CD4-positive, alpha-beta memory T cell (primary cell): ENCODE results near the gene FAM3C. TPM values are rescaled to one million over a fixed set of nuclear protein-coding genes. Genes with fewer than 3 reads are reported as not detected.

Source experiments
- CTCF ChIA-PET: fragments of 350-600 bp; sonication (Branson Sonifier 250); formaldehyde crosslinking; loops from one replicate; lab custom pipeline; 2021; ENCODE audit warnings: inconsistent platforms; ENCODE audit not compliant: partially characterized antibody; lab: Charles Lee
- POLR2A ChIA-PET: fragments of 350-600 bp; sonication (Branson Sonifier 250); formaldehyde crosslinking; loops from one replicate; lab custom pipeline; 2021; ENCODE audit not compliant: partially characterized antibody; lab: Charles Lee
- DNase-seq, 5 donors: peaks; one replicate each; pipeline versions ENCODE4 v3.0.0 to v3.0.0-alpha.2; 2020 to 2022; ENCODE audit warnings: mixed read lengths in 1 of 5
- H3K27ac ChIP-seq: one replicate; pipeline ENCODE4 v1.7.0; 2013; ENCODE audit warnings: low read depth, low read length
- H3K27me3 ChIP-seq: 2 replicates; pipeline ENCODE4 v1.7.0; 2013; ENCODE audit warnings: mild to moderate bottlenecking, low read length, moderate library complexity; ENCODE audit not compliant: insufficient read depth
- H3K36me3 ChIP-seq: 2 replicates; pipeline ENCODE4 v1.7.0; 2013; ENCODE audit warnings: mild to moderate bottlenecking, low read length, moderate library complexity; ENCODE audit not compliant: insufficient read depth
- H3K4me1 ChIP-seq: 2 replicates; pipeline ENCODE4 v1.7.0; 2013; ENCODE audit warnings: mild to moderate bottlenecking, low read length, moderate library complexity; ENCODE audit not compliant: insufficient read depth
- H3K4me3 ChIP-seq, 2 donors: one replicate each; pipeline ENCODE4 v1.7.0; 2013; ENCODE audit warnings: low read length in 2 of 2, mild to moderate bottlenecking in 1 of 2
- H3K9me3 ChIP-seq, 2 donors: one replicate each; pipeline ENCODE4 v1.7.0; 2013; ENCODE audit warnings: low read length in 2 of 2, control low read depth in 1 of 2; ENCODE audit not compliant: control insufficient read depth in 1 of 2
- H3K27ac Mint-ChIP-seq, 7 donors: one replicate each; pipeline ENCODE4 v1.8.0; 2020 to 2021; ENCODE audit warnings: mixed read lengths in 7 of 7, mild to moderate bottlenecking in 6 of 7, inconsistent platforms in 3 of 7, moderate library complexity in 3 of 7
- H3K27me3 Mint-ChIP-seq, 2 donors: one replicate each; pipeline ENCODE4 v1.8.0; 2020 to 2021; ENCODE audit warnings: mixed read lengths in 2 of 2
- H3K36me3 Mint-ChIP-seq, 2 donors: one replicate each; pipeline ENCODE4 v1.8.0; 2020 to 2021; ENCODE audit warnings: mixed read lengths in 2 of 2, inconsistent platforms in 1 of 2, mild to moderate bottlenecking in 1 of 2
- H3K4me1 Mint-ChIP-seq, 4 donors: one replicate each; pipeline ENCODE4 v1.8.0; 2020 to 2021; ENCODE audit warnings: mixed read lengths in 4 of 4, mild to moderate bottlenecking in 1 of 4
- H3K4me3 Mint-ChIP-seq, 8 donors: one replicate each; pipeline ENCODE4 v1.8.0; 2020 to 2021; ENCODE audit warnings: mixed read lengths in 8 of 8, mild to moderate bottlenecking in 7 of 8, moderate library complexity in 6 of 8, inconsistent platforms in 3 of 8
- H3K9me3 Mint-ChIP-seq, 8 donors: one replicate each; pipeline ENCODE4 v1.8.0; 2020 to 2021; ENCODE audit warnings: mixed read lengths in 8 of 8, mild to moderate bottlenecking in 5 of 8, inconsistent platforms in 3 of 8, moderate library complexity in 1 of 8
- intact Hi-C: fragments of 100-400 bp; cut with micrococcal nuclease; formaldehyde crosslinking; loops from one replicate; pipeline ENCODE4 v1.15.1; 2023
- polyA plus RNA-seq, 2 donors: library from polyadenylated mRNA; unstranded; fragments of 300-500 nt; fragmentation: Illumina TruSeq; gene quantifications; one replicate each; pipeline ENCODE4 v1.2.3, GENCODE V29; 2021
- total RNA-seq, 2 experiments: library from RNA; stranded (reverse); gene quantifications; one replicate each; pipeline ENCODE4 v1.2.3, GENCODE V29; 2021

The FAM3C gene
- total and polyA plus RNA-seq, 4 experiments from 2014 or later = 8.8 to 20.9 (median 17.7) TPM

- peaks cover 0 to 1% (median 0%) of the 10 kb centered on the region in 8 donors for H3K9me3 Mint-ChIP-seq
- H3K4me3 Mint-ChIP-seq = no peak overlapping the region
- no peak for DNase-seq
- ChIA-PET CTCF (interaction anchor here (3.0 kb wide), 1 partner anchor 15 kb away, joined by 17 read pairs; the partner anchor contains the start of gene FAM3C), POLR2A (no interaction called here)
- Histone ChIP-seq H3K36me3 (no peaks in the 10 kb centered on the region), H3K4me3 (no peak overlapping the region), H3K4me1 (no peaks in the 10 kb centered on the region), H3K9me3 (no peaks in the 10 kb centered on the region), H3K27ac (no peak overlapping the region), H3K27me3 (peaks cover 5% of the 10 kb centered on the region)
- peaks cover 0 to 3% (median 0%) of the 10 kb centered on the region in 4 donors for H3K4me1 Mint-ChIP-seq
- intact Hi-C loops = no loop called here
- H3K36me3 Mint-ChIP-seq = no peaks in the 10 kb centered on the region
- H3K27ac Mint-ChIP-seq = no peak overlapping the region
- peaks cover 4 to 13% of the 10 kb centered on the region in 2 donors for H3K27me3 Mint-ChIP-seq
Observed at GRCh38 chr7:121411597-121411979, 15.5 kb upstream of the FAM3C start.

GRCh38 chr7:121410829-121411596, 14.9 kb upstream of the FAM3C start:
- Histone ChIP-seq H3K4me3 (no peak overlapping the region), H3K36me3 (no peaks in the 10 kb centered on the region), H3K27ac (no peak overlapping the region), H3K9me3 (no peaks in the 10 kb centered on the region), H3K4me1 (no peaks in the 10 kb centered on the region), H3K27me3 (peaks cover 5% of the 10 kb centered on the region)
- peaks cover 4 to 13% of the 10 kb centered on the region in 2 donors for H3K27me3 Mint-ChIP-seq
- peaks cover 0 to 3% (median 0%) of the 10 kb centered on the region in 4 donors for H3K4me1 Mint-ChIP-seq
- ChIA-PET CTCF (interaction anchor here (0.6 to 3.0 kb wide), 2 partner anchors 14 to 98 kb away, joined by 3 to 17 read pairs; partner anchors contain the start of gene FAM3C), POLR2A (no interaction called here)
- intact Hi-C loops = no loop called here
- H3K27ac Mint-ChIP-seq = no peak overlapping the region
- H3K4me3 Mint-ChIP-seq = no peak overlapping the region
- peaks cover 0 to 1% (median 0%) of the 10 kb centered on the region in 8 donors for H3K9me3 Mint-ChIP-seq
- no peaks in the 10 kb centered on the region for H3K36me3 Mint-ChIP-seq
- DNase-seq = no peak

DNA sequence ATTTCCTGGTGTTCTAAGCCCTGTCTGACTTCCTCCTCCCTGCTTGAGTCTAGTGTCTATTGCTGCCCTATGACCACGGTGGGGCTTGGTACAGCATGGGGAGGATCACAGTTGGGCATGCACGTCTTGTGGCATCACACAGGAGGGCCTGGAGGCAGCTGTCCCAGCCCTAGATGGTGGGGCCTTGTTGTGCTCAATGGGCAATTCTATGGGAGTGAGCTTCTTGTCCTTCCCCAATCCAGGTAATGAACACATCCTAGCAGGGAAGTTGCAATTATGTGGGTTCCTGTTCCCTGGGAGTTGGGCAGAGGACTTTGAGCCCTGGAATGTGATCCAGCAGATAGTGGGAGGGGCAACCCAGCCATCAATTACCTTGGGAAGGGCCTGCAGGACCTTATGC, 10.8 kb upstream of the FAM3C start:
- Mint-ChIP-seq H3K9me3 (no peaks in the 10 kb centered on the region), H3K36me3 (no peaks in the 10 kb centered on the region), H3K4me3 (no peak overlapping the region), H3K4me1 (peaks cover 0 to 3% (median 0%) of the 10 kb centered on the region in 4 donors), H3K27ac (no peak overlapping the region), H3K27me3 (peaks cover 2 to 12% of the 10 kb centered on the region in 2 donors)
- peaks cover under 1% of the 10 kb centered on the region for H3K27me3 ChIP-seq
- ChIA-PET POLR2A (no interaction called here), CTCF (interaction anchor here (2.1 kb wide), 1 partner anchor 11 kb away, joined by 7 read pairs; the partner anchor contains the start of gene FAM3C)
- H3K4me1 ChIP-seq = no peaks in the 10 kb centered on the region
- intact Hi-C loops = no loop called here
- H3K9me3 ChIP-seq = no peaks in the 10 kb centered on the region
- H3K36me3 ChIP-seq = no peaks in the 10 kb centered on the region
- DNase-seq = no peak
- no peak overlapping the region for H3K27ac ChIP-seq
- no peak overlapping the region for H3K4me3 ChIP-seq

DNA sequence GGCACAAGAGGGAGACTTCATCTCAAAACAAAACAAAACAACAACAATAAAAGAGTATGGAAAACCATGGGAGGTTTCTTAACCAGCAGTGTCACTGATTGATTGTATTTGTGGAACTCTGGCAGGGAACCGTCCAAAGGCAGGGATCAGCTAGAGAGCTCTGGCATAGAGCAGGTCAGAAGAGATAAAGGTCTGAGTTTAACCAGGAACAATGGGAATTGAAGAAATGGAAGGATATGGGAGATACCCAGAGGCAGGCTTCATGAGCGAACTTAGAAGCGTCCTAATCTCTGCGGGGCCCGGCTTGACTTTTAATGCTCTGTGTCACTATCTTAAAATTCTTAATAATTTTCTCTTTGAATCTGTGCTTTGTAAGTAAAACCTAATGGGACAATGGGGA, 10.4 kb upstream of the FAM3C start:
- no peak for DNase-seq

DNA sequence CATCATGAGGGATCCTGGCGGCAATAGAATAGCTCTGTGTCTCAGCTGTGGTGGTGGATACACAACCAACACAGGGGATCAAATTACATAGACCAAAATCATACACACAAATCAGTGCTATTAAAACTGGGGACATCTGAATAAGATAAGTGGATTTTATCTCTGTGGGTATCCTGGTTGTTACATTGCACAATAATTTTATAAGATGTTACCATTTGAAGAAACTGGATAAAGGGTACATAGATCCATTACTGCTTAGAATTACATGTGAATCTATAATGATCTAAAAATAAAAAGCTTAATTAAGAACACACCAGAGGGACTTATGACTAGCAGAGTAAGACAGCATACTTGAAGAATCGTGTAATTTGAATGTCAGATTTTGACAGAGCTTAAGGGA, 8.2 kb upstream of the FAM3C start:
- intact Hi-C loops = no loop called here

More for the DNA sequence above, 10.4 kb upstream of the FAM3C start:
- Mint-ChIP-seq H3K4me3 (no peak overlapping the region), H3K27me3 (peaks cover 2 to 9% of the 10 kb centered on the region in 2 donors), H3K9me3 (no peaks in the 10 kb centered on the region), H3K4me1 (peaks cover 0 to 3% (median 0%) of the 10 kb centered on the region in 4 donors), H3K27ac (no peak overlapping the region), H3K36me3 (no peaks in the 10 kb centered on the region)
- no peaks in the 10 kb centered on the region for H3K9me3 ChIP-seq
- no peaks in the 10 kb centered on the region for H3K36me3 ChIP-seq
- H3K27me3 ChIP-seq = no peaks in the 10 kb centered on the region
- H3K4me3 ChIP-seq = no peak overlapping the region
- no peaks in the 10 kb centered on the region for H3K4me1 ChIP-seq
- H3K27ac ChIP-seq = no peak overlapping the region
- ChIA-PET POLR2A (no interaction called here), CTCF (interaction anchor here (2.1 kb wide), 1 partner anchor 10 kb away, joined by 7 read pairs; the partner anchor contains the start of gene FAM3C)
- intact Hi-C loops = no loop called here

DNA sequence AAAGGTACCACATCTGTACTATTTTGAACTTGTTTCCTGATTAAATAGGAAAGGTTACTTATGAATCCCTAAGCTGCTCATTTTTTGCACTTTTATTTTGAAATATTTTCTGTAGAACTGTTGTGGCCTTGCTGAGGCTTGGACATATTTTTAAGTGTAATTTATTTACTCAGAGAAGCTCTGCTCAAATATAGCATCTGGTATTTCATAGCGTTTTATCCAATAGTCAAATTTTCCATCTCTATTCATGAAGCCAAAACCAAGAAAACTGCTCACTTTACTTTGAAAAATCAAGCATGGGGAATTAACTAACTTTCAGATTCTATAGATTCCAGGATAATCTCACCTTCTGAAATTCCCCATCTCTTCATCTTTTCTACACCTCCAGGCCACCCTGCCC, 6.6 kb upstream of the FAM3C start:
- ChIA-PET POLR2A (no interaction called here), CTCF (no interaction called here)
- no peak overlapping the region for H3K27ac Mint-ChIP-seq
- H3K4me1 ChIP-seq = no peaks in the 10 kb centered on the region
- no peaks in the 10 kb centered on the region for H3K9me3 Mint-ChIP-seq
- intact Hi-C loops = no loop called here
- H3K4me3 ChIP-seq = no peak overlapping the region
- no peak overlapping the region for H3K4me3 Mint-ChIP-seq
- H3K27me3 Mint-ChIP-seq = peaks cover 0 to 6% of the 10 kb centered on the region in 2 donors
- no peaks in the 10 kb centered on the region for H3K9me3 ChIP-seq
- H3K36me3 ChIP-seq = no peaks in the 10 kb centered on the region
- DNase-seq = no peak
- no peaks in the 10 kb centered on the region for H3K36me3 Mint-ChIP-seq
- no peaks in the 10 kb centered on the region for H3K27me3 ChIP-seq
- H3K27ac ChIP-seq = no peak overlapping the region
- no peaks in the 10 kb centered on the region for H3K4me1 Mint-ChIP-seq

More for the DNA sequence above, 8.2 kb upstream of the FAM3C start:
- ChIA-PET POLR2A (no interaction called here), CTCF (interaction anchor here (1.0 to 2.2 kb wide), 2 partner anchors 17 to 37 kb away, joined by 3 to 5 read pairs; no protein-coding TSS in a partner anchor)
- Histone ChIP-seq H3K36me3 (no peaks in the 10 kb centered on the region), H3K27me3 (no peaks in the 10 kb centered on the region), H3K4me3 (no peak overlapping the region), H3K27ac (no peak overlapping the region), H3K9me3 (no peaks in the 10 kb centered on the region), H3K4me1 (no peaks in the 10 kb centered on the region)
- H3K4me1 Mint-ChIP-seq = no peaks in the 10 kb centered on the region
- no peak overlapping the region for H3K27ac Mint-ChIP-seq
- H3K27me3 Mint-ChIP-seq = peaks cover 0 to 7% of the 10 kb centered on the region in 2 donors
- no peaks in the 10 kb centered on the region for H3K9me3 Mint-ChIP-seq
- no peak for DNase-seq
- H3K36me3 Mint-ChIP-seq = no peaks in the 10 kb centered on the region
- H3K4me3 Mint-ChIP-seq = no peak overlapping the region

- H3K27me3 ChIP-seq = no peaks in the 10 kb centered on the region
- H3K4me3 ChIP-seq = no peak overlapping the region
- no peak for DNase-seq
- peaks cover 0 to 4% of the 10 kb centered on the region in 2 donors for H3K27me3 Mint-ChIP-seq
- ChIA-PET POLR2A (no interaction called here), CTCF (no interaction called here)
- no peaks in the 10 kb centered on the region for H3K36me3 ChIP-seq
- H3K27ac Mint-ChIP-seq = no peak overlapping the region
- H3K4me1 Mint-ChIP-seq = peaks cover 0 to 3% (median 0%) of the 10 kb centered on the region in 4 donors
- no peaks in the 10 kb centered on the region for H3K36me3 Mint-ChIP-seq
- H3K4me3 Mint-ChIP-seq = no peak overlapping the region
- H3K27ac ChIP-seq = no peak overlapping the region
- H3K9me3 ChIP-seq = no peaks in the 10 kb centered on the region
- intact Hi-C loops = no loop called here
- no peaks in the 10 kb centered on the region for H3K9me3 Mint-ChIP-seq
- no peaks in the 10 kb centered on the region for H3K4me1 ChIP-seq
Observed at GRCh38 chr7:121401896-121402295, 5.8 kb upstream of the FAM3C start.
